Astrocyte (in vitro differentiated cells and primary cell): Measurements from ENCODE around the gene OR4C6. TPM values are rescaled to one million over a fixed set of nuclear protein-coding genes. Genes with fewer than 3 reads are reported as not detected.

ENCODE experiments used
- DNase-seq: peaks from one replicate; pipeline ENCODE4 v3.0.0-alpha.2; 2010; ENCODE audit warnings: low read depth
- FAIRE-seq: peaks from 2 replicates; lab custom pipeline; 2011; peaks lifted over from hg19 to GRCh38; lab: Jason Lieb, UNC
- H2AFZ ChIP-seq: 2 replicates; pipeline ENCODE4 v1.6.0; 2012; ENCODE audit warnings: low read depth, low read length, inconsistent platforms
- H3K27ac ChIP-seq: 2 replicates; pipeline ENCODE4 v1.5.1; 2011; ENCODE audit warnings: low read depth, low read length, inconsistent platforms
- H3K27me3 ChIP-seq: 2 replicates; pipeline ENCODE4 v1.6.0; 2011; ENCODE audit warnings: low read length, inconsistent platforms; ENCODE audit not compliant: insufficient read depth
- H3K36me3 ChIP-seq: 2 replicates; pipeline ENCODE4 v1.5.1; 2011; ENCODE audit warnings: low read length, inconsistent platforms; ENCODE audit not compliant: insufficient read depth
- H3K4me1 ChIP-seq: 2 replicates; pipeline ENCODE4 v1.5.1; 2011; ENCODE audit warnings: low read length, inconsistent platforms; ENCODE audit not compliant: insufficient read depth
- H3K4me2 ChIP-seq: 2 replicates; pipeline ENCODE4 v1.6.0; 2012; ENCODE audit warnings: low read length, inconsistent platforms
- H3K4me3 ChIP-seq: 2 replicates; pipeline ENCODE4 v1.5.1; 2011; ENCODE audit warnings: low read depth, mild to moderate bottlenecking, low read length, inconsistent platforms; ENCODE audit not compliant: insufficient read depth
- H3K79me2 ChIP-seq: 2 replicates; pipeline ENCODE4 v1.6.0; 2012; ENCODE audit warnings: mild to moderate bottlenecking, low read length, inconsistent platforms; ENCODE audit not compliant: insufficient read depth
- H3K9ac ChIP-seq: 2 replicates; pipeline ENCODE4 v1.6.0; 2012; ENCODE audit warnings: mild to moderate bottlenecking, low read length, inconsistent platforms
- H3K9me3 ChIP-seq: 2 replicates; pipeline ENCODE4 v1.5.1; 2012; ENCODE audit warnings: low read depth, mild to moderate bottlenecking, low read length, inconsistent platforms; ENCODE audit not compliant: insufficient read depth
- H4K20me1 ChIP-seq: 2 replicates; pipeline ENCODE4 v1.6.0; 2012; ENCODE audit warnings: low read length, inconsistent platforms; ENCODE audit not compliant: insufficient read depth
- H3K27ac Mint-ChIP-seq: one replicate; pipeline ENCODE4 v1.8.0; 2021; ENCODE audit warnings: mild to moderate bottlenecking, mixed read lengths; ENCODE audit not compliant: unreplicated experiment
- H3K27me3 Mint-ChIP-seq: one replicate; pipeline ENCODE4 v1.8.0; 2021; ENCODE audit warnings: low read depth, mixed read lengths; ENCODE audit not compliant: unreplicated experiment
- H3K36me3 Mint-ChIP-seq: one replicate; pipeline ENCODE4 v1.8.0; 2021; ENCODE audit warnings: low read depth, mixed read lengths; ENCODE audit not compliant: unreplicated experiment
- H3K4me1 Mint-ChIP-seq: one replicate; pipeline ENCODE4 v1.8.0; 2021; ENCODE audit warnings: low read depth, mixed read lengths; ENCODE audit not compliant: unreplicated experiment
- H3K4me3 Mint-ChIP-seq: one replicate; pipeline ENCODE4 v1.8.0; 2021; ENCODE audit warnings: mild to moderate bottlenecking, moderate library complexity, mixed read lengths; ENCODE audit not compliant: unreplicated experiment
- H3K9me3 Mint-ChIP-seq: one replicate; pipeline ENCODE4 v1.8.0; 2021; ENCODE audit warnings: mild to moderate bottlenecking, mixed read lengths; ENCODE audit not compliant: unreplicated experiment
- CTCF ChIP-seq: IDR thresholded peaks from 2 replicates; pipeline ENCODE4 v1.5.1; 2011; ENCODE audit warnings: low read depth, mild to moderate bottlenecking, inconsistent platforms, low read length, moderate library complexity; ENCODE audit not compliant: insufficient read depth
- EZH2 ChIP-seq: IDR thresholded peaks from 2 replicates; pipeline ENCODE4 v1.6.1; 2012; ENCODE audit warnings: mild to moderate bottlenecking, low read length, inconsistent platforms; ENCODE audit not compliant: insufficient read depth
- total RNA-seq: library from RNA; stranded (reverse); gene quantifications from 2 replicates; pipeline ENCODE4 v1.2.1, GENCODE V29; 2021

The OR4C6 gene
- total RNA-seq, 1 donor from 2014 or later, result not detected

DNA sequence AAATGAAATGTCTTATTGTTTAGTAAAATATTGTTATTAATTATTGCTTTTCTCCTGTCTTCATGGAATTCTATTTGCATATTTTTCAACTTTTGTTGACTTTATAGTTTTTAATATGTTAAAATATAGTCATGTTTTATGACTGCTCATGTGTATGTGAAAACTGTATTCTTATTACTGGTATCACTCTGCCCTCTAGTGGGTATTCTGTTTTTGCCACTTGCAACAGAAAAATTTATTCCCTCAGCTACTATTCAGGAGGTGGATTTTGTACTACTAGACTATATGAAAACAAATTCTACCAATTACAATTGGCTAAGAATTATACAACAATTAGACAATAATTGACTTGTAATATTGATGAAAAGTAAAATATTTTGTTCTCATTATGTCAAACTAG, 45.0 kb downstream of the OR4C6 start:
- no peaks in the 10 kb centered on the region for H3K4me1 ChIP-seq
- no peaks in the 10 kb centered on the region for H3K27me3 ChIP-seq
- FAIRE-seq, result no peak
- no peaks in the 10 kb centered on the region for H4K20me1 ChIP-seq
- H3K4me2 ChIP-seq, result no peak overlapping the region
- Mint-ChIP-seq H3K27me3 (no peaks in the 10 kb centered on the region), H3K4me1 (no peaks in the 10 kb centered on the region), H3K36me3 (no peaks in the 10 kb centered on the region), H3K9me3 (peaks cover 4% of the 10 kb centered on the region), H3K27ac (no peak overlapping the region), H3K4me3 (no peak overlapping the region)
- no peaks in the 10 kb centered on the region for H3K79me2 ChIP-seq
- DNase-seq, result no peak
- H3K9ac ChIP-seq, result no peak overlapping the region
- H3K9me3 ChIP-seq, result peaks cover 6% of the 10 kb centered on the region
- H3K36me3 ChIP-seq, result no peaks in the 10 kb centered on the region
- H3K27ac ChIP-seq, result no peak overlapping the region
- TF ChIP-seq EZH2 (no peak), CTCF (peak; percentile 32)
- H2AFZ ChIP-seq, result no peak overlapping the region
- no peak overlapping the region for H3K4me3 ChIP-seq

DNA sequence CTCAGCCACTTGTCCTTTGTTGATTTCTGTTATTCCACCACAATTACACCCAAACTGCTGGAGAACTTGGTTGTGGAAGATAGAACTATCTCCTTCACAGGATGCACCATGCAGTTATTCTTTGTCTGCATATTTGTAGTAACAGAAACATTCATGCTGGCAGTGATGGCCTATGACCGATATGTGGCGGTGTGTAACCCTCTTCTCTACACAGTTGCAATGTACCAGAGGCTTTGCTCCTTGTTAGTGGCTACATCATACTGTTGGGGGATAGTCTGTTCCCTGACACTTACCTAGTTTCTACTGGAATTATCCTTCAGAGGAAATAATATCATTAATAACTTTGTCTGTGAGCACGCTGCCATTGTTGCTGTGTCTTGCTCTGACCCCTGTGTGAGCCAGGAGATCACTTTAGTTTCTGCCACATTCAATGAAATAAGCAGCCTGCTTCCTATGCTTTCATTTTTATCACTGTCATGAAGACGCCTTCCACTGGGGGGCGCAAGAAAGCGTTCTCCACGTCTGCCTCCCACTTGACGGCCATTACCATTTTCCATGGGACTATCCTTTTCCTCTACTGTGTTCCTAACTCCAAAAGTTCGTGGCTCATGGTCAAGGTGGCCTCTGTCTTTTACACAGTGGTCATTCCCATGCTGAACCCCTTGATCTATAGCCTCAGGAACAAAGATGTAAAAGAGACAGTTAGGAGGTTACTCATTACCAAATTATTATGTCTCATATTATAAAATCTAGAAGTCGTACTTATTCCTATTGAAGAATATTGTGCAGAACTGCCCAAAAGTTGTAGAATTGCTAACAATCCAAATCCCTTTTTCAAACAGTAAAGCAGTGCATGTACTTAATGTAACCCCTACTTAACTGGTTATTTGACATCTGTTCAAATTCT, 53.2 kb downstream of the OR4C6 start:
- FAIRE-seq (no peak), DNase-seq (no peak)
- H3K9me3 Mint-ChIP-seq, result peaks cover 2% of the 10 kb centered on the region
- H3K36me3 ChIP-seq, result no peaks in the 10 kb centered on the region
- H3K9ac ChIP-seq, result no peak overlapping the region
- H3K4me3 ChIP-seq, result no peak overlapping the region
- no peaks in the 10 kb centered on the region for H3K4me1 Mint-ChIP-seq
- H3K27me3 ChIP-seq, result no peaks in the 10 kb centered on the region
- H2AFZ ChIP-seq, result no peak overlapping the region
- H3K4me2 ChIP-seq, result no peak overlapping the region
- TF ChIP-seq CTCF (no peak), EZH2 (no peak)
- no peak overlapping the region for H3K4me3 Mint-ChIP-seq
- H3K79me2 ChIP-seq, result no peaks in the 10 kb centered on the region
- H4K20me1 ChIP-seq, result no peaks in the 10 kb centered on the region
- H3K9me3 ChIP-seq, result peaks cover 7% of the 10 kb centered on the region
- H3K27ac ChIP-seq, result no peak overlapping the region
- H3K36me3 Mint-ChIP-seq, result no peaks in the 10 kb centered on the region
- H3K27me3 Mint-ChIP-seq, result no peaks in the 10 kb centered on the region
- no peaks in the 10 kb centered on the region for H3K4me1 ChIP-seq
- H3K27ac Mint-ChIP-seq, result no peak overlapping the region

Other genes starting within 250 kb of the OR4C6 start
- gene OR4C15, start 107.7 kb upstream of the OR4C6 start, total RNA-seq, result not detected in 2 replicates
- not detected in 2 replicates for gene OR4C16, start 90.1 kb upstream of the OR4C6 start, total RNA-seq
- gene OR4C11, start 54.6 kb upstream of the OR4C6 start, total RNA-seq, result not detected in 2 replicates
- gene OR4P4, start 27.1 kb upstream of the OR4C6 start, total RNA-seq, result not detected in 2 replicates
- not detected in 2 replicates for gene OR4S2, start 13.9 kb upstream of the OR4C6 start, total RNA-seq
- gene OR5D13, start 111.2 kb downstream of the OR4C6 start, total RNA-seq, result not detected in 2 replicates
- not detected in 2 replicates for gene OR5D14, start 133.4 kb downstream of the OR4C6 start, total RNA-seq
- not detected in 2 replicates for gene OR5L1, start 149.2 kb downstream of the OR4C6 start, total RNA-seq
- gene OR5D18, start 157.4 kb downstream of the OR4C6 start, total RNA-seq, result not detected in 2 replicates
- not detected in 2 replicates for gene OR5L2, start 165.0 kb downstream of the OR4C6 start, total RNA-seq
- gene OR5D16, start 176.6 kb downstream of the OR4C6 start, total RNA-seq, result not detected in 2 replicates
- not detected in 2 replicates for gene TRIM51, start 221.1 kb downstream of the OR4C6 start, total RNA-seq